ENCODE measurements around the gene ATP1A1. TPM values are rescaled to one million over a fixed set of nuclear protein-coding genes. Genes with fewer than 3 reads are reported as not detected.

Gene ATP1A1
- total RNA-seq, 1 donor from 2014 or later: 78.4 TPM

- Mint-ChIP-seq H3K36me3 (ENCODE audit: unreplicated experiment) (no peaks in the 10 kb centered on the region), H3K4me3 (ENCODE audit: unreplicated experiment) (no peak overlapping the region)
These were observed 42.2 kb upstream of the ATP1A1 start for GRCh38 chr1:116330846-116331245.

GRCh38 chr1:116331523-116331922, 41.5 kb upstream of the ATP1A1 start:
- no peak for DNase-seq

More at GRCh38 chr1:116330846-116331245, 42.2 kb upstream of the ATP1A1 start:
- TF ChIP-seq CTCF (IDR thresholded peaks at IDR 0.05; ENCODE audit: partially characterized antibody, unreplicated experiment): no peak
- H3K9me3 Mint-ChIP-seq (ENCODE audit: unreplicated experiment): peaks cover 4% of the 10 kb centered on the region
- peaks cover 4% of the 10 kb centered on the region for H3K4me1 Mint-ChIP-seq (ENCODE audit: low read depth, unreplicated experiment)
- H3K27ac Mint-ChIP-seq (ENCODE audit: unreplicated experiment): no peak overlapping the region
- no peaks in the 10 kb centered on the region for H3K27me3 Mint-ChIP-seq (ENCODE audit: unreplicated experiment)
- DNase-seq: no peak

GRCh38 chr1:116332451-116332850, 40.6 kb upstream of the ATP1A1 start:
- peaks cover 9% of the 10 kb centered on the region for H3K4me1 Mint-ChIP-seq (ENCODE audit: low read depth, unreplicated experiment)
- DNase-seq: no peak

More at GRCh38 chr1:116331523-116331922, 41.5 kb upstream of the ATP1A1 start:
- no peaks in the 10 kb centered on the region for H3K36me3 Mint-ChIP-seq (ENCODE audit: unreplicated experiment)
- no peak overlapping the region for H3K4me3 Mint-ChIP-seq (ENCODE audit: unreplicated experiment)
- TF ChIP-seq CTCF (IDR thresholded peaks at IDR 0.05; ENCODE audit: partially characterized antibody, unreplicated experiment): no peak
- peaks cover 4% of the 10 kb centered on the region for H3K9me3 Mint-ChIP-seq (ENCODE audit: unreplicated experiment)
- no peaks in the 10 kb centered on the region for H3K27me3 Mint-ChIP-seq (ENCODE audit: unreplicated experiment)
- H3K27ac Mint-ChIP-seq (ENCODE audit: unreplicated experiment): no peak overlapping the region
- peaks cover 8% of the 10 kb centered on the region for H3K4me1 Mint-ChIP-seq (ENCODE audit: low read depth, unreplicated experiment)

GRCh38 chr1:116333171-116334014, 39.7 kb upstream of the ATP1A1 start:
- Mint-ChIP-seq H3K36me3 (ENCODE audit: unreplicated experiment) (no peaks in the 10 kb centered on the region), H3K9me3 (ENCODE audit: unreplicated experiment) (peaks cover 4% of the 10 kb centered on the region), H3K4me3 (ENCODE audit: unreplicated experiment) (no peak overlapping the region), H3K4me1 (ENCODE audit: low read depth, unreplicated experiment) (peaks cover 9% of the 10 kb centered on the region), H3K27me3 (ENCODE audit: unreplicated experiment) (no peaks in the 10 kb centered on the region), H3K27ac (ENCODE audit: unreplicated experiment) (no peak overlapping the region)
- no peak for TF ChIP-seq CTCF (IDR thresholded peaks at IDR 0.05; ENCODE audit: partially characterized antibody, unreplicated experiment)
- DNase-seq: no peak

More at GRCh38 chr1:116332451-116332850, 40.6 kb upstream of the ATP1A1 start:
- H3K36me3 Mint-ChIP-seq (ENCODE audit: unreplicated experiment): no peaks in the 10 kb centered on the region
- no peak overlapping the region for H3K4me3 Mint-ChIP-seq (ENCODE audit: unreplicated experiment)
- H3K9me3 Mint-ChIP-seq (ENCODE audit: unreplicated experiment): peaks cover 4% of the 10 kb centered on the region
- no peak overlapping the region for H3K27ac Mint-ChIP-seq (ENCODE audit: unreplicated experiment)
- no peak for TF ChIP-seq CTCF (IDR thresholded peaks at IDR 0.05; ENCODE audit: partially characterized antibody, unreplicated experiment)
- H3K27me3 Mint-ChIP-seq (ENCODE audit: unreplicated experiment): no peaks in the 10 kb centered on the region

- Mint-ChIP-seq H3K27ac (ENCODE audit: unreplicated experiment) (no peak overlapping the region), H3K9me3 (ENCODE audit: unreplicated experiment) (peaks cover 4% of the 10 kb centered on the region), H3K4me1 (ENCODE audit: low read depth, unreplicated experiment) (peaks cover 9% of the 10 kb centered on the region), H3K27me3 (ENCODE audit: unreplicated experiment) (no peaks in the 10 kb centered on the region), H3K36me3 (ENCODE audit: unreplicated experiment) (no peaks in the 10 kb centered on the region), H3K4me3 (ENCODE audit: unreplicated experiment) (no peak overlapping the region)
- TF ChIP-seq CTCF (IDR thresholded peaks at IDR 0.05; ENCODE audit: partially characterized antibody, unreplicated experiment): no peak
- DNase-seq: no peak
These were observed 39.0 kb upstream of the ATP1A1 start for GRCh38 chr1:116334015-116334547.

Measured in glutamatergic neuron (in vitro differentiated cells).